Adrenal gland (tissue), 5 donors: ENCODE data around the gene CMIP.

Source experiments
- POLR2A ChIP-seq, 2 donors: fragments of 450-650 bp; IDR thresholded peaks; one replicate each; pipeline ENCODE4 v1.6.1; 2017; ENCODE audit warnings: antibody characterized with exemption in 2 of 2, mild to moderate bottlenecking in 2 of 2, moderate library complexity in 1 of 2
- TF ChIP-seq, protein P1 (sequence below), 6 experiments: fragments of 450-650 bp in 4 of 6; fragments of 200-600 bp in 2 of 6; sonication (generic) in 1 of 6; IDR thresholded peaks; 1 replicate in 5 of 6; 2 replicates in 1 of 6; pipeline versions ENCODE4 v1.5.1 to v1.8.0; 2016 to 2021; ENCODE audit warnings: antibody characterized with exemption in 6 of 6, mild to moderate bottlenecking in 2 of 6, moderate library complexity in 1 of 6
- donor health status: DM: no; HTN: no; CAD: no.

DNA sequence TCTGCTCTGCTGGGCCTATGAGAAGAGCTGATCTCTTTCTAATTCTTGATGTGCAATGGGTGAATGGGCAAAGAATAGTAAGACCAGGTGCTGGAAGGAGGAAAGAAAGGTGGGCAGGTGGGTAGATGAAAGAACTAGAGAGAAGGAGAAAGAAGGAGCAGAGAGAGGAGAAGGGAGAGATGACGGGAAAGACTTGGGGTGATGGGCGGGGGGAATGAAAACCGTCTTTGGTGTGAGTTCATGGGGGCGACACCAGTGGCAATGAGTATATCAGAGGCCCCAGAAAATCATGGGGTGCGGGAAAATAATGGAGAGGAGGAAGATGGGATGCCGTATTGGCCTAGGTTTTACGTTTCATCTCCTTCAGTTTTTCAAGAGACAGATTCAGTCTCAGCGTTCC lies 205.7 kb downstream of the CMIP start:
- TF ChIP-seq, protein P1, sequence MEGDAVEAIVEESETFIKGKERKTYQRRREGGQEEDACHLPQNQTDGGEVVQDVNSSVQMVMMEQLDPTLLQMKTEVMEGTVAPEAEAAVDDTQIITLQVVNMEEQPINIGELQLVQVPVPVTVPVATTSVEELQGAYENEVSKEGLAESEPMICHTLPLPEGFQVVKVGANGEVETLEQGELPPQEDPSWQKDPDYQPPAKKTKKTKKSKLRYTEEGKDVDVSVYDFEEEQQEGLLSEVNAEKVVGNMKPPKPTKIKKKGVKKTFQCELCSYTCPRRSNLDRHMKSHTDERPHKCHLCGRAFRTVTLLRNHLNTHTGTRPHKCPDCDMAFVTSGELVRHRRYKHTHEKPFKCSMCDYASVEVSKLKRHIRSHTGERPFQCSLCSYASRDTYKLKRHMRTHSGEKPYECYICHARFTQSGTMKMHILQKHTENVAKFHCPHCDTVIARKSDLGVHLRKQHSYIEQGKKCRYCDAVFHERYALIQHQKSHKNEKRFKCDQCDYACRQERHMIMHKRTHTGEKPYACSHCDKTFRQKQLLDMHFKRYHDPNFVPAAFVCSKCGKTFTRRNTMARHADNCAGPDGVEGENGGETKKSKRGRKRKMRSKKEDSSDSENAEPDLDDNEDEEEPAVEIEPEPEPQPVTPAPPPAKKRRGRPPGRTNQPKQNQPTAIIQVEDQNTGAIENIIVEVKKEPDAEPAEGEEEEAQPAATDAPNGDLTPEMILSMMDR (IDR thresholded peaks at IDR 0.05), result no peak
- no peak for TF ChIP-seq POLR2A (IDR thresholded peaks at IDR 0.05)
